RWPE2 (cell line): Measurements from ENCODE around the gene ATP2A3.

Experiments
- ATAC-seq: fragments of 200-7000 bp; cut with Tn5 transposase; 3 replicates; pipeline ENCODE4 v1.9.1; 2021; ENCODE audit warnings: low read depth
- DNase-seq: peaks from one replicate; pipeline ENCODE4 v3.0.0-alpha.2; 2020; ENCODE audit warnings: low spot score
- H3K27ac ChIP-seq: fragments of 450-650 bp; 2 replicates; pipeline ENCODE4 v1.5.1; 2017; ENCODE audit warnings: mild to moderate bottlenecking; ENCODE audit not compliant: poor library complexity, severe bottlenecking
- H3K27me3 ChIP-seq: fragments of 250-450 bp; sonication (Bioruptor Pico); 2 replicates; pipeline ENCODE4 v1.5.1; 2021; ENCODE audit warnings: mild to moderate bottlenecking, moderate library complexity; ENCODE audit not compliant: insufficient read depth, poor library complexity, severe bottlenecking
- H3K36me3 ChIP-seq: fragments of 250-450 bp; sonication (Bioruptor Pico); 2 replicates; pipeline ENCODE4 v1.5.1; 2020; ENCODE audit warnings: low read depth, mild to moderate bottlenecking, moderate library complexity
- H3K4me1 ChIP-seq: fragments of 250-450 bp; sonication (Bioruptor Pico); 2 replicates; pipeline ENCODE4 v1.5.1; 2021; ENCODE audit warnings: mild to moderate bottlenecking, moderate library complexity; ENCODE audit not compliant: insufficient read depth, poor library complexity, severe bottlenecking
- H3K4me3 ChIP-seq: fragments of 250-450 bp; sonication (Bioruptor Pico); 2 replicates; pipeline ENCODE4 v1.5.1; 2021; ENCODE audit warnings: mild to moderate bottlenecking, moderate library complexity; ENCODE audit not compliant: severe bottlenecking
- H3K9me3 ChIP-seq: fragments of 250-450 bp; sonication (Bioruptor Pico); 2 replicates; pipeline ENCODE4 v1.5.1; 2021; ENCODE audit warnings: mild to moderate bottlenecking, moderate library complexity; ENCODE audit not compliant: severe bottlenecking
- CTCF ChIP-seq: fragments of 450-650 bp; IDR thresholded peaks from one replicate; pipeline ENCODE4 v1.5.1; 2017; ENCODE audit warnings: mild to moderate bottlenecking, moderate library complexity; ENCODE audit not compliant: poor library complexity, severe bottlenecking

The ATP2A3 gene

DNA sequence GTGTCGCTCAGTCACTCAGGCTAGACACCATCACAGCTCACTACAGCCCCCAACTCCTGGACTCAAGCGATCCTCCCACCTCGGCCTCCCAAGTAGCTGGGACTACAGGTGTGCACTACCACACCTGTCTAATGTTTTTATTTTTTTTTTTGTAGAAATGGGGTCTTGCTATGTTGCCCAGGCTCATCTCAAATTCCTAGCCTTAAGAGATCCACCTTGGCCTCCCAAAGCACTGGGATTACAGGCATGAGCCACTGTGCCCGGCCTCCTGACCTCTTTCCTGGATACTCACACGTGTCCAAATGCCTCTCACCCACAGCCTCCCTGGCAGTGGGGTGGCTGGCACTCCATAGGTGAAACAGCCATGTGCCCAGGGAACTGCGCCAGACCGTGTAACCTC lies 88.9 kb downstream of the ATP2A3 start:
- no peak for TF ChIP-seq CTCF
- H3K4me1 ChIP-seq, result no peaks in the 10 kb centered on the region
- no peak overlapping the region for H3K27ac ChIP-seq
- no peaks in the 10 kb centered on the region for H3K9me3 ChIP-seq
- H3K27me3 ChIP-seq, result no peaks in the 10 kb centered on the region
- H3K36me3 ChIP-seq, result peaks cover 23% of the 10 kb centered on the region
- DNase-seq (no peak), ATAC-seq (no peak)
- no peak overlapping the region for H3K4me3 ChIP-seq
